Caco-2 (cell line): ENCODE measurements around the gene TRIO. TPM values are rescaled to one million over a fixed set of nuclear protein-coding genes. Genes with fewer than 3 reads are reported as not detected.
A peak's percentile ranks its signal among the peaks of the same experiment; 100 is the strongest.

Experiments used
- BruUV-seq: library from RNA; stranded (reverse); fragments of 400-500 nt; replicated peaks from 2 replicates; lab custom pipeline; 2021; lab: Mats Ljungman, UMichigan
- CTCF ChIA-PET: fragments of 300-600 bp; sonication (Branson Sonifier 250); formaldehyde crosslinking; loops from one replicate; lab custom pipeline; 2022; ENCODE audit warnings: antibody characterized with exemption; lab: Charles Lee
- POLR2A ChIA-PET: fragments of 300-600 bp; sonication (Branson Sonifier 250); formaldehyde crosslinking; loops from one replicate; lab custom pipeline; 2022; ENCODE audit warnings: antibody characterized with exemption; lab: Charles Lee
- DNase-seq, 2 experiments: peaks; one replicate each; pipeline versions ENCODE4 v3.0.0 to v3.0.0-alpha.2; 2020 to 2022
- H3K27me3 ChIP-seq: replicated peaks from 2 replicates; pipeline ENCODE4 v1.6.0; 2011; ENCODE audit warnings: low read length; ENCODE audit not compliant: control insufficient read depth, insufficient read depth
- H3K36me3 ChIP-seq: 2 replicates; pipeline ENCODE4 v1.5.1; 2011; ENCODE audit warnings: low read length; ENCODE audit not compliant: control insufficient read depth, insufficient read depth
- H3K4me1 ChIP-seq: fragments of 250-450 bp; sonication (Bioruptor Pico); 2 replicates; pipeline ENCODE4 v1.5.1; 2020; ENCODE audit warnings: mild to moderate bottlenecking
- H3K4me3 ChIP-seq: 2 replicates; pipeline ENCODE4 v1.5.1; 2011; ENCODE audit warnings: low read depth, mild to moderate bottlenecking, control low read depth, low read length
- H3K9me3 ChIP-seq: fragments of 250-450 bp; sonication (Bioruptor Pico); 2 replicates; pipeline ENCODE4 v1.5.1; 2020; ENCODE audit warnings: mild to moderate bottlenecking, moderate library complexity
- H3K27ac Mint-ChIP-seq: one replicate; pipeline ENCODE4 v1.8.0; 2022; ENCODE audit warnings: mixed read lengths; ENCODE audit not compliant: unreplicated experiment
- H3K27me3 Mint-ChIP-seq: one replicate; pipeline ENCODE4 v1.8.0; 2022; ENCODE audit warnings: mixed read lengths; ENCODE audit not compliant: insufficient read depth, unreplicated experiment
- H3K36me3 Mint-ChIP-seq: one replicate; pipeline ENCODE4 v1.8.0; 2022; ENCODE audit warnings: mild to moderate bottlenecking, mixed read lengths; ENCODE audit not compliant: insufficient read depth, unreplicated experiment
- H3K4me1 Mint-ChIP-seq: one replicate; pipeline ENCODE4 v1.8.0; 2022; ENCODE audit warnings: low read depth, mixed read lengths; ENCODE audit not compliant: unreplicated experiment
- H3K4me3 Mint-ChIP-seq: one replicate; pipeline ENCODE4 v1.8.0; 2022; ENCODE audit warnings: mild to moderate bottlenecking, moderate library complexity, mixed read lengths; ENCODE audit not compliant: unreplicated experiment
- H3K9me3 Mint-ChIP-seq: one replicate; pipeline ENCODE4 v1.8.0; 2022; ENCODE audit warnings: mixed read lengths; ENCODE audit not compliant: unreplicated experiment
- intact Hi-C: fragments of 100-400 bp; cut with micrococcal nuclease; formaldehyde crosslinking; loops from one replicate; pipeline ENCODE4 v1.10.0; 2022; ENCODE audit not compliant: unreplicated experiment
- total RNA-seq: library from RNA; stranded (reverse); gene quantifications from 2 replicates; pipeline ENCODE4 v1.2.3, GENCODE V29; 2022
- TF ChIP-seq, protein P1 (sequence below), 2 experiments: fragments of 200-600 bp in 1 of 2; IDR thresholded peaks; 1 replicate in 1 of 2; 2 replicates in 1 of 2; pipeline versions ENCODE4 v1.5.1 to v1.8.0; 2011 to 2022; ENCODE audit warnings: antibody characterized with exemption in 1 of 2, control low read depth in 1 of 2, inconsistent platforms in 1 of 2, low read depth in 1 of 2, low read length in 1 of 2, mild to moderate bottlenecking in 1 of 2, moderate library complexity in 1 of 2; ENCODE audit not compliant: insufficient read depth in 1 of 2, severe bottlenecking in 1 of 2, unreplicated experiment in 1 of 2

Gene TRIO
- total RNA-seq, 1 experiment from 2014 or later: 92.0 TPM

DNA sequence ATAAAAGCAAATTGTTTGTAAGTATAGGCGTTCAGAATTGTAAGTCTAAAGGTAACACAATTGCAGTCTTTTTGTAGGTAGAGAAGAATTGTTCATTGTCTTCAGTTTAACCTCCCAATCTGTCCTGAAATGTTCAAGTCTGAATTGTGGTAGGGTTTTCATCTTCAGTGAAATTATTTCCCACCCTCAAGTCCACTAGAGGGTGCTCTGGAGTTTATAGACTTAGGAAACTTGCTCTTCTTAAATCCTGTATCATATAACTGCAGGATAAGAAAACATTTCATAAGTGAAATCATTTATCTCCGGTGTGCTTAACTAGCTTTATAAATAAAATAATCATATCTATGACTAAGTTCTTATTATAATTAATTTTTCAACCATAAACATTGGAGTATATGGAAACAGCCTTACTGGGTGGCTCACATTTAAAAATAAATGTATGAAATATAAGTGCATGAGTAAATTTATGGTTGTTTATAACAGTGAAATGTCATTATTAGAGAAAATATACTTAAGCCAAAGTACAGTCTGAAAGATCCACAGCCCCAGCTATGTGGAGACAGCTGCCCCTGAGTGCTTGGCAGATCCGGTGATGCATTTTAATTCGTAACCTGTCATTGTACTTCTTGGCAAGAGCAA, 256.0 kb downstream of the TRIO start:
- TF ChIP-seq, protein P1, sequence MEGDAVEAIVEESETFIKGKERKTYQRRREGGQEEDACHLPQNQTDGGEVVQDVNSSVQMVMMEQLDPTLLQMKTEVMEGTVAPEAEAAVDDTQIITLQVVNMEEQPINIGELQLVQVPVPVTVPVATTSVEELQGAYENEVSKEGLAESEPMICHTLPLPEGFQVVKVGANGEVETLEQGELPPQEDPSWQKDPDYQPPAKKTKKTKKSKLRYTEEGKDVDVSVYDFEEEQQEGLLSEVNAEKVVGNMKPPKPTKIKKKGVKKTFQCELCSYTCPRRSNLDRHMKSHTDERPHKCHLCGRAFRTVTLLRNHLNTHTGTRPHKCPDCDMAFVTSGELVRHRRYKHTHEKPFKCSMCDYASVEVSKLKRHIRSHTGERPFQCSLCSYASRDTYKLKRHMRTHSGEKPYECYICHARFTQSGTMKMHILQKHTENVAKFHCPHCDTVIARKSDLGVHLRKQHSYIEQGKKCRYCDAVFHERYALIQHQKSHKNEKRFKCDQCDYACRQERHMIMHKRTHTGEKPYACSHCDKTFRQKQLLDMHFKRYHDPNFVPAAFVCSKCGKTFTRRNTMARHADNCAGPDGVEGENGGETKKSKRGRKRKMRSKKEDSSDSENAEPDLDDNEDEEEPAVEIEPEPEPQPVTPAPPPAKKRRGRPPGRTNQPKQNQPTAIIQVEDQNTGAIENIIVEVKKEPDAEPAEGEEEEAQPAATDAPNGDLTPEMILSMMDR (IDR thresholded peaks at IDR 0.05; ENCODE audit: insufficient read depth in 1 of 2, low read depth in 1 of 2, low read length in 1 of 2, severe bottlenecking in 1 of 2, unreplicated experiment in 1 of 2): peak; percentile 44 to 71
- peaks cover 52% of the 10 kb centered on the region for H3K36me3 Mint-ChIP-seq
- Histone ChIP-seq H3K4me1 (no peaks in the 10 kb centered on the region), H3K4me3 (no peak overlapping the region), H3K36me3 (peaks cover 2% of the 10 kb centered on the region; the same call in 1 of the 2 replicates), H3K9me3 (no peaks in the 10 kb centered on the region), H3K27me3 (no peaks in the 10 kb centered on the region)
- peak in 1 of 2 experiments; percentile 39 for DNase-seq
- intact Hi-C loops: loop anchor here (1.0 kb wide), 1 partner anchor 249 kb away; no protein-coding TSS in a partner anchor
- BruUV-seq: no TSS peak
- H3K4me1 Mint-ChIP-seq: no peaks in the 10 kb centered on the region
- H3K27me3 Mint-ChIP-seq: no peaks in the 10 kb centered on the region
- H3K27ac Mint-ChIP-seq: no peak overlapping the region
- H3K9me3 Mint-ChIP-seq: peaks cover 13% of the 10 kb centered on the region
- POLR2A ChIA-PET: no interaction called here
- no peak overlapping the region for H3K4me3 Mint-ChIP-seq
- CTCF ChIA-PET: interaction anchor here (1.9 kb wide), 1 partner anchor 249 kb away, joined by 12 read pairs; no protein-coding TSS in a partner anchor

- no peak overlapping the region for H3K27ac Mint-ChIP-seq
- ChIA-PET POLR2A (no interaction called here), CTCF (interaction anchor here (1.9 kb wide), 1 partner anchor 248 kb away, joined by 12 read pairs; no protein-coding TSS in a partner anchor)
- peaks cover under 1% of the 10 kb centered on the region for H3K4me1 Mint-ChIP-seq
- peaks cover 13% of the 10 kb centered on the region for H3K9me3 Mint-ChIP-seq
- H3K36me3 Mint-ChIP-seq: peaks cover 57% of the 10 kb centered on the region
- H3K27me3 ChIP-seq: no peaks in the 10 kb centered on the region
- TF ChIP-seq, protein P1 (IDR thresholded peaks at IDR 0.05; ENCODE audit: insufficient read depth in 1 of 2, low read depth in 1 of 2, low read length in 1 of 2, severe bottlenecking in 1 of 2, unreplicated experiment in 1 of 2): no peak
- H3K36me3 ChIP-seq: no peaks in the 10 kb centered on the region; the same call in 1 of the 2 replicates
- no peak for DNase-seq
- H3K4me3 Mint-ChIP-seq: no peak overlapping the region
- 0 out of 2 replicates have a peak, but pooled peaks cover 5% of the 10 kb centered on the region for H3K4me1 ChIP-seq
- H3K9me3 ChIP-seq: no peaks in the 10 kb centered on the region
- intact Hi-C loops: no loop called here
- BruUV-seq: no TSS peak
- no peak overlapping the region for H3K4me3 ChIP-seq
- H3K27me3 Mint-ChIP-seq: no peaks in the 10 kb centered on the region
These were observed 256.9 kb downstream of the TRIO start for GRCh38 chr5:14400085-14400484.

- Histone ChIP-seq H3K9me3 (no peaks in the 10 kb centered on the region), H3K4me1 (0 out of 2 replicates have a peak, but pooled peaks cover 9% of the 10 kb centered on the region), H3K27me3 (no peaks in the 10 kb centered on the region), H3K36me3 (no peaks in the 10 kb centered on the region; the same call in 1 of the 2 replicates), H3K4me3 (no peak overlapping the region)
- Mint-ChIP-seq H3K36me3 (peaks cover 57% of the 10 kb centered on the region), H3K4me1 (peaks cover 6% of the 10 kb centered on the region), H3K9me3 (peaks cover 13% of the 10 kb centered on the region), H3K4me3 (no peak overlapping the region), H3K27me3 (no peaks in the 10 kb centered on the region), H3K27ac (no peak overlapping the region)
- no peak for DNase-seq
- TF ChIP-seq, protein P1 (IDR thresholded peaks at IDR 0.05; ENCODE audit: insufficient read depth in 1 of 2, low read depth in 1 of 2, low read length in 1 of 2, severe bottlenecking in 1 of 2, unreplicated experiment in 1 of 2): no peak
- ChIA-PET POLR2A (no interaction called here), CTCF (interaction anchor here (1.9 kb wide), 1 partner anchor 248 kb away, joined by 12 read pairs; no protein-coding TSS in a partner anchor)
- no TSS peak for BruUV-seq
- intact Hi-C loops: no loop called here
These were observed 257.5 kb downstream of the TRIO start for GRCh38 chr5:14400611-14401010.
